ENCODE measurements around the gene SSTR3. TPM values are rescaled to one million over a fixed set of nuclear protein-coding genes. Genes with fewer than 3 reads are reported as not detected.
A peak's percentile ranks its signal among the peaks of the same experiment; 100 is the strongest.

The SSTR3 gene
- total and polyA plus RNA-seq, 9 of the 15 experiments (the other 6 are each of a cell fraction or from before 2014, with no cell fraction given): 0.03 TPM; not detected in 8

DNA sequence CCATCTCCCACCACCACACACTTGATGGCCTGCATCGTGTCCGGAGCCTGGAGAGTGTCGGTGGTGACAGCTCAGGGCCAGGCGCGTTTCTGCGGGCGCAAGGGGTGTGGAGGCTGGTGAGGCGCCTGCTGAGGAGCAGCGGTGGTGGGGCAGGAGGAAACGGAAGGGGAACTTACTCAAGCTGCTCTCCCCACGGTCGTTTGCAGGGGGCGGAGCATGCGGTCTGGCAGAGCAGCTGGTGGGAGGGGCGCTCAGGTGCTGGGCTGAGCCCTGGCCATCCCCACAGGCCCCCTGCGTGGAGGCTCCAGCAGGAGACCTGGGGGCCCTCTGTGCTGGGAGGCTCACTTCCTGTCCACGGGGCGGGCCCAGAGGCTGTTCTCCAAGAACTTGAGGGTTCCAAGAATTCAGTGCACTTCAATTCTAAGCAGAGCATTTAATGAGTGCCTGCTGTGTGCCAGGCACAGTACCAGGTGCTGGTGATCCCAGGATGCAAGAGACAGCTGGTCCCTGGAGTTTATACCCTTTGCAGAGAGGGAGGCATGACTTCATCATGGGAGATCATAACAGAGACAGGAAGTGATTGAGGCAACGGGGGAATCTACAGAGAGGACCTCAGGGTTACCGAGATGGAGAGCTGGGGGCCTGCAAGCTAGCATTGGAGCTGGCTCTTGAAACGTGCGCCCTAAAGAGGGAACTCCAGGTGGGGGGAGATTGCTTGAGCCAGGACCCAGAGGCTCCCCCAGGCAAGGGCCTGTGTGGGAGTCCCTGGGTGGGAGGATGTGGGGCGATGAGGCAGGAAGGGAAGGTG lies 32.0 kb upstream of the SSTR3 start, which contains the start of gene RAC2 (continued):
- TF ChIP-seq NFYB (IDR thresholded peaks at IDR 0.05; ENCODE audit: extremely low read depth, insufficient read length) (no peak), NCOA2 (IDR thresholded peaks at IDR 0.05; ENCODE audit: partially characterized antibody in 2 of 2) (no peak), HNRNPH1 (optimal IDR thresholded peaks at IDR 0.05; ENCODE audit: low read depth, low read length) (no peak), NBN (IDR thresholded peaks at IDR 0.05; ENCODE audit: low read depth) (no peak), CBFB (CRISPR knock-in tag; IDR thresholded peaks at IDR 0.05) (peak; percentile 68; the same call in 1 of the 2 replicates), RBBP5 (IDR thresholded peaks at IDR 0.05; ENCODE audit: borderline replicate concordance, insufficient read depth, low read length, poor library complexity, severe bottlenecking) (no peak), KDM4B (IDR thresholded peaks at IDR 0.05; ENCODE audit: borderline replicate concordance in 2 of 2, low read depth in 1 of 2) (no peak), HDAC6 (IDR thresholded peaks at IDR 0.05; ENCODE audit: low read depth, low read length) (no peak), CEBPG (CRISPR knock-in tag; IDR thresholded peaks at IDR 0.05) (no peak), CEBPG (tag; conservative IDR thresholded peaks at IDR 0.05 in 1 of 2, IDR thresholded peaks at IDR 0.05 in 1 of 2) (no peak), ZFP1 (CRISPR knock-in tag; IDR thresholded peaks at IDR 0.05) (no peak), ASH1L (IDR thresholded peaks at IDR 0.05; ENCODE audit: borderline replicate concordance, low read depth, partially characterized antibody) (no peak), PTBP1 (IDR thresholded peaks at IDR 0.05; ENCODE audit: low read depth, low read length) (no peak), DACH1 (IDR thresholded peaks at IDR 0.05; ENCODE audit: partially characterized antibody) (peak; percentile 66), TEAD1 (CRISPR knock-in tag; IDR thresholded peaks at IDR 0.05) (no peak), ZNF311 (CRISPR knock-in tag; IDR thresholded peaks at IDR 0.05) (no peak), POLR2B (IDR thresholded peaks at IDR 0.05; ENCODE audit: low read depth, partially characterized antibody) (peak; percentile 62), ZNF197 (CRISPR knock-in tag; IDR thresholded peaks at IDR 0.05; ENCODE audit: low read depth) (no peak)
- TF ChIP-seq, protein P1, sequence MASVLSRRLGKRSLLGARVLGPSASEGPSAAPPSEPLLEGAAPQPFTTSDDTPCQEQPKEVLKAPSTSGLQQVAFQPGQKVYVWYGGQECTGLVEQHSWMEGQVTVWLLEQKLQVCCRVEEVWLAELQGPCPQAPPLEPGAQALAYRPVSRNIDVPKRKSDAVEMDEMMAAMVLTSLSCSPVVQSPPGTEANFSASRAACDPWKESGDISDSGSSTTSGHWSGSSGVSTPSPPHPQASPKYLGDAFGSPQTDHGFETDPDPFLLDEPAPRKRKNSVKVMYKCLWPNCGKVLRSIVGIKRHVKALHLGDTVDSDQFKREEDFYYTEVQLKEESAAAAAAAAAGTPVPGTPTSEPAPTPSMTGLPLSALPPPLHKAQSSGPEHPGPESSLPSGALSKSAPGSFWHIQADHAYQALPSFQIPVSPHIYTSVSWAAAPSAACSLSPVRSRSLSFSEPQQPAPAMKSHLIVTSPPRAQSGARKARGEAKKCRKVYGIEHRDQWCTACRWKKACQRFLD (CRISPR knock-in tag; IDR thresholded peaks at IDR 0.05): no peak
- TF ChIP-seq, protein P2, sequence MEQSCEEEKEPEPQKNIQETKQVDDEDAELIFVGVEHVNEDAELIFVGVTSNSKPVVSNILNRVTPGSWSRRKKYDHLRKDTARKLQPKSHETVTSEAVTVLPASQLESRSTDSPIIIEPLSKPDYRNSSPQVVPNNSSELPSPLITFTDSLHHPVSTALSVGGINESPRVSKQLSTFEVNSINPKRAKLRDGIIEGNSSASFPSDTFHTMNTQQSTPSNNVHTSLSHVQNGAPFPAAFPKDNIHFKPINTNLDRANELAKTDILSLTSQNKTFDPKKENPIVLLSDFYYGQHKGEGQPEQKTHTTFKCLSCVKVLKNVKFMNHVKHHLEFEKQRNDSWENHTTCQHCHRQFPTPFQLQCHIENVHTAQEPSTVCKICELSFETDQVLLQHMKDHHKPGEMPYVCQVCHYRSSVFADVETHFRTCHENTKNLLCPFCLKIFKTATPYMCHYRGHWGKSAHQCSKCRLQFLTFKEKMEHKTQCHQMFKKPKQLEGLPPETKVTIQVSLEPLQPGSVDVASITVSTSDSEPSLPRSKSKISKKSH (CRISPR knock-in tag; IDR thresholded peaks at IDR 0.05): no peak
- TF ChIP-seq, protein P3, sequence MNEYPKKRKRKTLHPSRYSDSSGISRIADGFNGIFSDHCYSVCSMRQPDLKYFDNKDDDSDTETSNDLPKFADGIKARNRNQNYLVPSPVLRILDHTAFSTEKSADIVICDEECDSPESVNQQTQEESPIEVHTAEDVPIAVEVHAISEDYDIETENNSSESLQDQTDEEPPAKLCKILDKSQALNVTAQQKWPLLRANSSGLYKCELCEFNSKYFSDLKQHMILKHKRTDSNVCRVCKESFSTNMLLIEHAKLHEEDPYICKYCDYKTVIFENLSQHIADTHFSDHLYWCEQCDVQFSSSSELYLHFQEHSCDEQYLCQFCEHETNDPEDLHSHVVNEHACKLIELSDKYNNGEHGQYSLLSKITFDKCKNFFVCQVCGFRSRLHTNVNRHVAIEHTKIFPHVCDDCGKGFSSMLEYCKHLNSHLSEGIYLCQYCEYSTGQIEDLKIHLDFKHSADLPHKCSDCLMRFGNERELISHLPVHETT (CRISPR knock-in tag; conservative IDR thresholded peaks at IDR 0.05 in 1 of 2, IDR thresholded peaks at IDR 0.05 in 1 of 2): no peak
- TF ChIP-seq, protein P4, sequence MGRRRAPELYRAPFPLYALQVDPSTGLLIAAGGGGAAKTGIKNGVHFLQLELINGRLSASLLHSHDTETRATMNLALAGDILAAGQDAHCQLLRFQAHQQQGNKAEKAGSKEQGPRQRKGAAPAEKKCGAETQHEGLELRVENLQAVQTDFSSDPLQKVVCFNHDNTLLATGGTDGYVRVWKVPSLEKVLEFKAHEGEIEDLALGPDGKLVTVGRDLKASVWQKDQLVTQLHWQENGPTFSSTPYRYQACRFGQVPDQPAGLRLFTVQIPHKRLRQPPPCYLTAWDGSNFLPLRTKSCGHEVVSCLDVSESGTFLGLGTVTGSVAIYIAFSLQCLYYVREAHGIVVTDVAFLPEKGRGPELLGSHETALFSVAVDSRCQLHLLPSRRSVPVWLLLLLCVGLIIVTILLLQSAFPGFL (CRISPR knock-in tag; IDR thresholded peaks at IDR 0.05): no peak

All from K562 (cell line).